ENCODE data around the gene FGF1. TPM values are rescaled to one million over a fixed set of nuclear protein-coding genes. Genes with fewer than 3 reads are reported as not detected.

FGF1 gene
- polyA plus RNA-seq, 3 donors = not detected

DNA sequence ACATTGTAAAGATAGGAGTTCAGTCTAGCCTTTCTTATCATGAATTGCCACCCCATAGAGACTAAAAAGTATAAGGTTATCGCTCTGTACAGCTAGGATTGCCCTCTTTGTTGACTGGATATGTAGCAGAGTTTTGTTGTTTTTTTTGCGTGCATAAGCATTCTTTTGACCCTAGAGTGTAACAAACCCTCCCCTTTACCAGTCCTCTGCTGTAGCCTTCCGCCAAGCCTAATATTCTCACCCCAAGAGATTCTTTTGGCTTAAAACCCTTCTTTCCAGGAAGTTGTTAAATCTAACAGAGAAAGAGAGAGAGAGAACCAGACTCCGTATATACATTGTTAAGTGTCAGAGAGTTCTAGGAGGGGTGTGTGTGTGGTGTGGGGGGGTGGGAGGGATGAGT lies 113.9 kb downstream of the FGF1 start:
- DNase-seq = no peak
- no peak overlapping the region for H3K4me3 ChIP-seq (replicated peaks in 1 of 3; ENCODE audit: low read depth in 2 of 3, low read length in 3 of 3)
- H3K4me1 ChIP-seq (ENCODE audit: control insufficient read depth in 1 of 2, insufficient read depth in 2 of 2, low read length in 2 of 2) = peaks cover 0 to 3% of the 10 kb centered on the region in 2 donors
- no peak overlapping the region for H3K9ac ChIP-seq (ENCODE audit: insufficient read depth, low read length, poor library complexity, severe bottlenecking)
- TF ChIP-seq, protein P1, sequence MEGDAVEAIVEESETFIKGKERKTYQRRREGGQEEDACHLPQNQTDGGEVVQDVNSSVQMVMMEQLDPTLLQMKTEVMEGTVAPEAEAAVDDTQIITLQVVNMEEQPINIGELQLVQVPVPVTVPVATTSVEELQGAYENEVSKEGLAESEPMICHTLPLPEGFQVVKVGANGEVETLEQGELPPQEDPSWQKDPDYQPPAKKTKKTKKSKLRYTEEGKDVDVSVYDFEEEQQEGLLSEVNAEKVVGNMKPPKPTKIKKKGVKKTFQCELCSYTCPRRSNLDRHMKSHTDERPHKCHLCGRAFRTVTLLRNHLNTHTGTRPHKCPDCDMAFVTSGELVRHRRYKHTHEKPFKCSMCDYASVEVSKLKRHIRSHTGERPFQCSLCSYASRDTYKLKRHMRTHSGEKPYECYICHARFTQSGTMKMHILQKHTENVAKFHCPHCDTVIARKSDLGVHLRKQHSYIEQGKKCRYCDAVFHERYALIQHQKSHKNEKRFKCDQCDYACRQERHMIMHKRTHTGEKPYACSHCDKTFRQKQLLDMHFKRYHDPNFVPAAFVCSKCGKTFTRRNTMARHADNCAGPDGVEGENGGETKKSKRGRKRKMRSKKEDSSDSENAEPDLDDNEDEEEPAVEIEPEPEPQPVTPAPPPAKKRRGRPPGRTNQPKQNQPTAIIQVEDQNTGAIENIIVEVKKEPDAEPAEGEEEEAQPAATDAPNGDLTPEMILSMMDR (IDR thresholded peaks at IDR 0.05) = no peak
- Mint-ChIP-seq H3K4me3 (no peak overlapping the region), H3K36me3 (no peaks in the 10 kb centered on the region), H3K4me1 (peaks cover 4% of the 10 kb centered on the region), H3K9me3 (peaks cover 0 to 1% (median 0%) of the 10 kb centered on the region in 7 donors), H3K27ac (no peak overlapping the region), H3K27me3 (ENCODE audit: low read depth in 3 of 3) (peaks cover 2 to 6% (median 3%) of the 10 kb centered on the region in 3 donors)
- no peaks in the 10 kb centered on the region for H3K36me3 ChIP-seq (replicated peaks in 1 of 2; ENCODE audit: control insufficient read depth in 1 of 2, insufficient read depth in 2 of 2, low read length in 2 of 2)
- no peak overlapping the region for H2AFZ ChIP-seq (ENCODE audit: insufficient read depth, low read depth, low read length, poor library complexity, severe bottlenecking)
- WGBS (ENCODE audit: insufficient coverage) = no CpG with 5 or more reads among the region's 4 CpGs
- no peaks in the 10 kb centered on the region for H3K9me3 ChIP-seq (replicated peaks in 1 of 2; ENCODE audit: control insufficient read depth in 1 of 2, insufficient read depth in 1 of 2, low read length in 2 of 2)
- H3K79me2 ChIP-seq (ENCODE audit: insufficient read depth, low read length) = no peaks in the 10 kb centered on the region
- no peak overlapping the region for H3K27ac ChIP-seq (ENCODE audit: low read depth in 1 of 2, low read length in 2 of 2)
- intact Hi-C loops (cut with micrococcal nuclease) = no loop called here
- H3K4me2 ChIP-seq (replicated peaks; ENCODE audit: extremely low read depth, low read length, poor library complexity, severe bottlenecking) = no peak overlapping the region
- H3K27me3 ChIP-seq (ENCODE audit: control insufficient read depth in 2 of 2, insufficient read depth in 2 of 2, low read length in 2 of 2) = no peaks in the 10 kb centered on the region
- no peaks in the 10 kb centered on the region for H4K20me1 ChIP-seq (ENCODE audit: insufficient read depth, low read length)

DNA sequence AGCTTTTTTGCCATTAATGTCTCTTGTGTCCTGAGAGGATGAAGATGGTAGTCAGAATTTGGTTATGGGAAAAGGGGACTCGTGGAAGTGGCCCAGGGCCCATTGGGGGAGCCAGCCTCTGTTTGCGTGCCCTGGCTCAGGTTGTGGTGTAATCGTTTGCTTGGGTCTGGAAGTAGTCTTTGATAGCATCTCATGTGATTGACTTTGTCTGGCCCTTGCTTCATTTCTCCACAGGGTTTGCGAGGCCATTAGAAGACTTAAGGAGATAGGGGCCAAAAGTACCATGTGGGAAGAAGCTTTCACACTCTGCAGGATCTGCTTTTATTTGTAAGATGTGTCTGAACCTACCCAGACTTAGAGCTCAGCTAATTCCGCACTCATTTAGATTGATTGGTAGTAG lies 114.5 kb downstream of the FGF1 start:
- H3K79me2 ChIP-seq (ENCODE audit: insufficient read depth, low read length) = no peaks in the 10 kb centered on the region
- H3K36me3 Mint-ChIP-seq = no peaks in the 10 kb centered on the region
- no peak overlapping the region for H3K27ac ChIP-seq (ENCODE audit: low read depth in 1 of 2, low read length in 2 of 2)
- H3K27me3 ChIP-seq (ENCODE audit: control insufficient read depth in 2 of 2, insufficient read depth in 2 of 2, low read length in 2 of 2) = no peaks in the 10 kb centered on the region
- DNase-seq = no peak
- intact Hi-C loops (cut with micrococcal nuclease) = no loop called here
- no peaks in the 10 kb centered on the region for H4K20me1 ChIP-seq (ENCODE audit: insufficient read depth, low read length)
- H3K9me3 ChIP-seq (replicated peaks in 1 of 2; ENCODE audit: control insufficient read depth in 1 of 2, insufficient read depth in 1 of 2, low read length in 2 of 2) = no peaks in the 10 kb centered on the region
- peaks cover 2 to 11% (median 3%) of the 10 kb centered on the region in 3 donors for H3K27me3 Mint-ChIP-seq (ENCODE audit: low read depth in 3 of 3)
- H3K9me3 Mint-ChIP-seq = peaks cover 0 to 3% (median 0%) of the 10 kb centered on the region in 7 donors
- TF ChIP-seq, protein P1 (IDR thresholded peaks at IDR 0.05) = no peak
- H3K9ac ChIP-seq (ENCODE audit: insufficient read depth, low read length, poor library complexity, severe bottlenecking) = no peak overlapping the region
- no peak overlapping the region for H3K4me2 ChIP-seq (replicated peaks; ENCODE audit: extremely low read depth, low read length, poor library complexity, severe bottlenecking)
- no peak overlapping the region for H2AFZ ChIP-seq (ENCODE audit: insufficient read depth, low read depth, low read length, poor library complexity, severe bottlenecking)
- WGBS (ENCODE audit: insufficient coverage) = 86% methylated on average over 3 of the region's 5 CpGs
- no peak overlapping the region for H3K4me3 ChIP-seq (replicated peaks in 1 of 3; ENCODE audit: low read depth in 2 of 3, low read length in 3 of 3)
- H3K27ac Mint-ChIP-seq = no peak overlapping the region
- peaks cover 4% of the 10 kb centered on the region for H3K4me1 Mint-ChIP-seq
- H3K4me3 Mint-ChIP-seq = no peak overlapping the region
- peaks cover 0 to 3% of the 10 kb centered on the region in 2 donors for H3K4me1 ChIP-seq (ENCODE audit: control insufficient read depth in 1 of 2, insufficient read depth in 2 of 2, low read length in 2 of 2)
- H3K36me3 ChIP-seq (replicated peaks in 1 of 2; ENCODE audit: control insufficient read depth in 1 of 2, insufficient read depth in 2 of 2, low read length in 2 of 2) = no peaks in the 10 kb centered on the region

Data from CD14-positive monocyte (primary cell).